ENCODE data around the gene TEC. TPM values are rescaled to one million over a fixed set of nuclear protein-coding genes. Genes with fewer than 3 reads are reported as not detected.

The TEC gene
- total and polyA plus RNA-seq, 9 of the 15 experiments (the other 6 are each of a cell fraction or from before 2014, with no cell fraction given) = 5.3 to 14.7 (median 8.8) TPM

DNA sequence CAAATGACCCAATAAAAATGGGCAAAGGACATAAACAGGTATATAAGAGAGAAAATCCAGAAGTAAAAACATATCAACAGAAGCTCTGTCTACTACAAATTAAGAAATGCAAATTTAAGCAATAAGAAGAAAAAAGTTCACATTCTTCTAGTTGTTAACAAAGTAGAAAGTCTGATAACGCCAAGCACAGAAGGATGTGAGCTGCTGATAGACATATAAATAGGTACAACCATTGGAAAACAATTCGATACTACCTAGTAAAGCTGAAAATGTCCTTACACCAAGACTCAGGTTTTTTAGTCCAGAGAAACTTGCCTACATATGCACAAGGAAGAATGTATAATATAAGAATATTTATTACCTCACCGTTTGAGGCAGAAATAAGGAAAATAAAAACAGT, 35.9 kb upstream of the TEC start:
- no peaks in the 10 kb centered on the region for H3K79me2 ChIP-seq (ENCODE audit: control insufficient read depth, insufficient read depth, low read length)
- H3K9me1 ChIP-seq (ENCODE audit: control insufficient read depth, insufficient read depth, low read length) = no peaks in the 10 kb centered on the region
- no peak for DNase-seq (ENCODE audit: extremely low read depth in 1 of 4, low spot score in 3 of 4)
- no peaks in the 10 kb centered on the region for H4K20me1 ChIP-seq (replicated peaks; ENCODE audit: control insufficient read depth, insufficient read depth, low read length)
- in situ Hi-C loops (cut with MboI) (loop anchor here (10.0 kb wide), 1 partner anchor 239 kb away; no protein-coding TSS in a partner anchor), intact Hi-C loops (cut with micrococcal nuclease) (no loop called here)
- H3K4me1 ChIP-seq (replicated peaks in 1 of 2; ENCODE audit: control insufficient read depth in 2 of 2, insufficient read depth in 2 of 2, low read length in 2 of 2) = peaks cover 0 to 2% of the 10 kb centered on the region in 2 experiments; a peak in 2 of 5 replicates
- 3% methylated on average over 3 of the region's 3 CpGs for WGBS (ENCODE audit: insufficient coverage, low coverage, missing lambda C conversion rate)
- peak; percentile 52 for ATAC-seq
- peak overlapping the region; percentile 45 for H3K4me2 ChIP-seq (ENCODE audit: insufficient read depth, low read length)
- no peaks in the 10 kb centered on the region for H3K36me3 ChIP-seq (ENCODE audit: control insufficient read depth, insufficient read depth, low read length)
- peak; percentile 54 for FAIRE-seq
- ChIA-PET CTCF (ENCODE audit: low intra/inter-chr PET ratio) (no interaction called here), POLR2A (interaction anchor here (0.6 to 1.5 kb wide), 2 partner anchors 9 to 358 kb away, joined by 4 read pairs; no protein-coding TSS in a partner anchor)
- H3K27ac ChIP-seq (ENCODE audit: extremely low read depth, low read depth, low read length) = peak overlapping the region; percentile 25; the same call in 1 of the 3 replicates
- H3K27me3 ChIP-seq (ENCODE audit: control insufficient read depth in 2 of 2, insufficient read depth in 2 of 2, low read length in 2 of 2) = no peaks in the 10 kb centered on the region
- H3K9ac ChIP-seq (ENCODE audit: insufficient read depth in 1 of 2, low read depth in 2 of 2, low read length in 2 of 2) = peak overlapping the region in 1 of 2 experiments; percentile 44; a peak in 2 of 4 replicates
- BruUV-seq (replicated peaks) = no TSS peak
- H2AFZ ChIP-seq (ENCODE audit: low read depth, low read length) = peak overlapping the region; percentile 70
- H3K9me3 ChIP-seq (replicated peaks; ENCODE audit: control insufficient read depth, insufficient read depth, low read depth, low read length) = no peaks in the 10 kb centered on the region
- H3K4me3 ChIP-seq = no peak overlapping the region
- TF ChIP-seq RFX5 (IDR thresholded peaks at IDR 0.05; ENCODE audit: low read depth, low read length) (no peak), POLR2A (conservative IDR thresholded peaks at IDR 0.05) (no peak), PTBP1 (IDR thresholded peaks at IDR 0.05; ENCODE audit: low read depth, low read length) (no peak), EP300 (IDR thresholded peaks at IDR 0.05; ENCODE audit: low read length) (peak; percentile 39; the same call in 1 of the 2 replicates), SMARCA4 (IDR thresholded peaks at IDR 0.05) (0 out of 2 replicates have a peak, but pooled peaks have one; percentile 27), ZNF23 (CRISPR knock-in tag; IDR thresholded peaks at IDR 0.05) (no peak), ZNF3 (CRISPR knock-in tag; IDR thresholded peaks at IDR 0.05) (no peak), ARID1B (IDR thresholded peaks at IDR 0.05) (peak; percentile 59), CBFA2T3 (IDR thresholded peaks at IDR 0.05) (peak; percentile 34; the same call in 1 of the 2 replicates), THRAP3 (IDR thresholded peaks at IDR 0.05; ENCODE audit: borderline replicate concordance) (no peak), ESRRB (CRISPR knock-in tag; IDR thresholded peaks at IDR 0.05; ENCODE audit: borderline replicate concordance) (no peak), BRD9 (IDR thresholded peaks at IDR 0.05; ENCODE audit: low read depth, partially characterized antibody) (no peak), HNRNPK (IDR thresholded peaks at IDR 0.05; ENCODE audit: low read depth, low read length, poor library complexity, severe bottlenecking) (no peak), NR2F6 (CRISPR knock-in tag; IDR thresholded peaks at IDR 0.05) (no peak), TRIM28 (IDR thresholded peaks at IDR 0.05) (no peak)
- TF ChIP-seq, protein P1, sequence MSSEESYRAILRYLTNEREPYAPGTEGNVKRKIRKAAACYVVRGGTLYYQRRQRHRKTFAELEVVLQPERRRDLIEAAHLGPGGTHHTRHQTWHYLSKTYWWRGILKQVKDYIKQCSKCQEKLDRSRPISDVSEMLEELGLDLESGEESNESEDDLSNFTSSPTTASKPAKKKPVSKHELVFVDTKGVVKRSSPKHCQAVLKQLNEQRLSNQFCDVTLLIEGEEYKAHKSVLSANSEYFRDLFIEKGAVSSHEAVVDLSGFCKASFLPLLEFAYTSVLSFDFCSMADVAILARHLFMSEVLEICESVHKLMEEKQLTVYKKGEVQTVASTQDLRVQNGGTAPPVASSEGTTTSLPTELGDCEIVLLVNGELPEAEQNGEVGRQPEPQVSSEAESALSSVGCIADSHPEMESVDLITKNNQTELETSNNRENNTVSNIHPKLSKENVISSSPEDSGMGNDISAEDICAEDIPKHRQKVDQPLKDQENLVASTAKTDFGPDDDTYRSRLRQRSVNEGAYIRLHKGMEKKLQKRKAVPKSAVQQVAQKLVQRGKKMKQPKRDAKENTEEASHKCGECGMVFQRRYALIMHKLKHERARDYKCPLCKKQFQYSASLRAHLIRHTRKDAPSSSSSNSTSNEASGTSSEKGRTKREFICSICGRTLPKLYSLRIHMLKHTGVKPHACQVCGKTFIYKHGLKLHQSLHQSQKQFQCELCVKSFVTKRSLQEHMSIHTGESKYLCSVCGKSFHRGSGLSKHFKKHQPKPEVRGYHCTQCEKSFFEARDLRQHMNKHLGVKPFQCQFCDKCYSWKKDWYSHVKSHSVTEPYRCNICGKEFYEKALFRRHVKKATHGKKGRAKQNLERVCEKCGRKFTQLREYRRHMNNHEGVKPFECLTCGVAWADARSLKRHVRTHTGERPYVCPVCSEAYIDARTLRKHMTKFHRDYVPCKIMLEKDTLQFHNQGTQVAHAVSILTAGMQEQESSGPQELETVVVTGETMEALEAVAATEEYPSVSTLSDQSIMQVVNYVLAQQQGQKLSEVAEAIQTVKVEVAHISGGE (CRISPR knock-in tag; IDR thresholded peaks at IDR 0.05) = no peak
- TF ChIP-seq, protein P2, sequence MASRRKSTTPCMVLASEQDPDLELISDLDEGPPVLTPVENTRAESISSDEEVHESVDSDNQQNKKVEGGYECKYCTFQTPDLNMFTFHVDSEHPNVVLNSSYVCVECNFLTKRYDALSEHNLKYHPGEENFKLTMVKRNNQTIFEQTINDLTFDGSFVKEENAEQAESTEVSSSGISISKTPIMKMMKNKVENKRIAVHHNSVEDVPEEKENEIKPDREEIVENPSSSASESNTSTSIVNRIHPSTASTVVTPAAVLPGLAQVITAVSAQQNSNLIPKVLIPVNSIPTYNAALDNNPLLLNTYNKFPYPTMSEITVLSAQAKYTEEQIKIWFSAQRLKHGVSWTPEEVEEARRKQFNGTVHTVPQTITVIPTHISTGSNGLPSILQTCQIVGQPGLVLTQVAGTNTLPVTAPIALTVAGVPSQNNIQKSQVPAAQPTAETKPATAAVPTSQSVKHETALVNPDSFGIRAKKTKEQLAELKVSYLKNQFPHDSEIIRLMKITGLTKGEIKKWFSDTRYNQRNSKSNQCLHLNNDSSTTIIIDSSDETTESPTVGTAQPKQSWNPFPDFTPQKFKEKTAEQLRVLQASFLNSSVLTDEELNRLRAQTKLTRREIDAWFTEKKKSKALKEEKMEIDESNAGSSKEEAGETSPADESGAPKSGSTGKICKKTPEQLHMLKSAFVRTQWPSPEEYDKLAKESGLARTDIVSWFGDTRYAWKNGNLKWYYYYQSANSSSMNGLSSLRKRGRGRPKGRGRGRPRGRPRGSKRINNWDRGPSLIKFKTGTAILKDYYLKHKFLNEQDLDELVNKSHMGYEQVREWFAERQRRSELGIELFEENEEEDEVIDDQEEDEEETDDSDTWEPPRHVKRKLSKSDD (conservative IDR thresholded peaks at IDR 0.05; ENCODE audit: low read length) = no peak
- TF ChIP-seq, protein P3, sequence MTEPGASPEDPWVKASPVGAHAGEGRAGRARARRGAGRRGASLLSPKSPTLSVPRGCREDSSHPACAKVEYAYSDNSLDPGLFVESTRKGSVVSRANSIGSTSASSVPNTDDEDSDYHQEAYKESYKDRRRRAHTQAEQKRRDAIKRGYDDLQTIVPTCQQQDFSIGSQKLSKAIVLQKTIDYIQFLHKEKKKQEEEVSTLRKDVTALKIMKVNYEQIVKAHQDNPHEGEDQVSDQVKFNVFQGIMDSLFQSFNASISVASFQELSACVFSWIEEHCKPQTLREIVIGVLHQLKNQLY (CRISPR knock-in tag; conservative IDR thresholded peaks at IDR 0.05) = no peak

Measured in K562 (cell line).